ENCODE measurements around the gene ARL14EPL.
"Not testable (repeated sequence)": the region's sequence is repeated elsewhere in the genome, so short reads cannot be mapped to it uniquely, and the experiment has no call there.

The ARL14EPL gene

DNA sequence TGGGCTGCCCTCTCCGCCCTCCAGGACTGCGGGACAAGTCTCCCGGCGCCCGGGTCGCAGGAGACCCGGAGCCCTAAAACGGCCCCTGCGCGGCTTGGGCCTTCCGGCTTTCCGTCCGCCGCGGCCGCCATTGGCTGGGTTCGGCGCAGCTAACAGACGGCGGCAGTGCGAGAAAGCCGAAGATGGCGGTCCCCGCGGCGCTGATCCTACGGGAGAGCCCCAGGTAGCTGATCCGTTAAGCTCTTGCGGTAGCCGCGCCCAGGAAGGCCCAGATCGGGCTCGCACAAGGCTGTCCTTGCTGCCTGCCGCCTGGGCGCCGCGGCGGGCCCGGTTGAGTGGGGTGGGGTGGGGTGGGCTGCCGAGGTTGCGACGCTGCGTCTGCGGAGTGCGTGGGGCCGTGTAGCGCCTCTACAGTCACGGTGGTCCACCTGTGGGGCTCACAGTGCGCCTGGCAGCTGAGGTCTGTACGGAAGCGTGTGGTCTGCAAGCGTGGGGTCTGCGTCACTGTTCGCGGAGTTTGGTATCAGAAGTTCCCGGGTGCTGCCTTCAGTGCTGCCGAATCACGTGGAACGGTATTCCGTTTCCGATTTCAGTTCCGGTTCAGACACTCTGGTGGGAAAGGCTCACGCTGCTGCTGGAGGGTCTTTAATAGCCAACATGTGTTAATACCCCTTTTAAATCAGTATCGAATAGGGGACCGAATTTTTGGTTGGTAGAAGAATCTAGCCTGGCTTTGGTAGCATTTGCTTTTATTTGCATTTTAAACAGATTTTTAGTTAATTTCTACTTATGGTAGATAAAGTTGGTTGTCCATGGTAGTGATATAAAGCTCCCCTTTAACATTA lies 52.8 kb downstream of the ARL14EPL start, which contains the start of gene COMMD10:
Gene COMMD10 (plus strand): TSS at position 155 of the 845 bp plus-strand sequence.
- no peaks in the 10 kb centered on the region for H3K4me1 ChIP-seq (ENCODE audit: control insufficient read depth, insufficient read depth, low read length, poor library complexity, severe bottlenecking)
- H3K36me3 ChIP-seq (ENCODE audit: control insufficient read depth, insufficient read depth, low read length), result peaks cover 6% of the 10 kb centered on the region
- H3K9me3 ChIP-seq (ENCODE audit: control insufficient read depth, low read length), result no peaks in the 10 kb centered on the region
- H3K27ac ChIP-seq (ENCODE audit: low read depth, low read length, severe bottlenecking), result peak within 1 kb of the TSS; percentile 74
- peak within 1 kb of the TSS; percentile 59 for H3K4me3 ChIP-seq (ENCODE audit: extremely low read depth, insufficient read depth, low read length, poor library complexity, severe bottlenecking)
- 0% methylated on average over 49 of the region's 65 CpGs for WGBS, 2 experiments (ENCODE audit: insufficient coverage in 2 of 2)

DNA sequence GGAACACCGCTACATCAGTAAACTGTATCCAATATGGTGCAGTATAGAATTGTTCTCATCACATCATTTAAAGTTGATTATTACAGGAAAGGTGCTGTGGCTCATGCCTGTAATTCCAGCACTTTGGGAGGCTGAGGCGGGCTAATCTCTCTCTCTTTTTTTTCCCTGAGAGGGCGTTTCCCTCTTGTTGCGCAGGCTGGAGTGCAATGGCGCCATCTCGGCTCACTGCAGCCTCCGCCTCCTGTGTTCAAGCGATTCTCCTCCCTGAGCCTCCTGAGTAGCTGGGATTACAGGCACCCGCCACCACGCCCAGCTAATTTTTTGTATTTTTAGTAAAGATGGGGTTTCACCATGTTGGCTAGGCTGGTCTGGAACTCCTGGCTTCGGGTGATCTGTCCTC lies 54.0 kb downstream of the ARL14EPL start:
- H3K4me3 ChIP-seq (ENCODE audit: extremely low read depth, insufficient read depth, low read length, poor library complexity, severe bottlenecking); H3K9me3 ChIP-seq (ENCODE audit: control insufficient read depth, low read length); H3K27ac ChIP-seq (ENCODE audit: low read depth, low read length, severe bottlenecking); H3K36me3 ChIP-seq (ENCODE audit: control insufficient read depth, insufficient read depth, low read length); H3K4me1 ChIP-seq (ENCODE audit: control insufficient read depth, insufficient read depth, low read length, poor library complexity, severe bottlenecking): not testable (repeated sequence)
- WGBS, 2 experiments (ENCODE audit: insufficient coverage in 2 of 2), result 98 to 100% methylated on average over 2 to 8 of the region's 11 CpGs

DNA sequence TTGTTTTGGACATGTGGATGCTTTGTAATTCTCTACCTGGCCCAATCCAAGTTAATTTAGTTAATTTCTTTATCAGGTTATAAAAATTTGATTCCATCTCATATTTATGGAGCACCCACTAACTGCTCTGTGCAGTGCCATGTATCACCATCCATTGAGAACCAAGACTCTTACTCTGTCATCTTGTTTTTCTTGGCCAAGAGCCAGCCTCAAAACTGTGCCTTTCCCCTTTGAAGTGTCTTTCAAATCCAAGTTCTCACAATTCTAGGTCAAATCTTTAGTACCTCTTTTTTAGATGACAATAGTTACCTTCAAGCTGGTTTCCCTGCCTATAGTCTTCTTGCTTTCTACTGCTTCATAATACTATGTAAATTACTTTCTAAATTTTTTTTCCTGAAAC lies 55.8 kb downstream of the ARL14EPL start:
- H3K36me3 ChIP-seq (ENCODE audit: control insufficient read depth, insufficient read depth, low read length), result peaks cover 14% of the 10 kb centered on the region
- H3K27ac ChIP-seq (ENCODE audit: low read depth, low read length, severe bottlenecking), result no peak overlapping the region
- no peak overlapping the region for H3K4me3 ChIP-seq (ENCODE audit: extremely low read depth, insufficient read depth, low read length, poor library complexity, severe bottlenecking)
- H3K9me3 ChIP-seq (ENCODE audit: control insufficient read depth, low read length), result no peaks in the 10 kb centered on the region
- H3K4me1 ChIP-seq (ENCODE audit: control insufficient read depth, insufficient read depth, low read length, poor library complexity, severe bottlenecking), result no peaks in the 10 kb centered on the region

DNA sequence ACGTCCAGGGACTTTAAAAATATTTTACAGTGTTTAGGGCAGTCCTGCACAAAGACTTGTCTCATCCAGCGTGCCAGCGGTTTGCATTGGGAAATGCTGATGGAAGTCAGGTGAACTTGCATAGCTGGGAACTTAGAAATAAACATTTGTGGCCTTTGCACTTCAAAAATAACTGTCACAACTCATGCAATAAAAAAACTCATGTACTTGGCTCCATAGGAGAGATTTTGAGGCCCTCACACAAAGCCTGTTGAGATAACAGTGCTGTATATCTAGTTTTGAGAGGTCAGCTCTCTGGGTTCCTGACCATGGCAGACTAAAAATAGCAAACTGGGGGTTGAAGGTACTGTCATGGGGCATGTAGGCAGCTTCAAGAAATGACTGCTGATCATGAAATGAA lies 58.0 kb downstream of the ARL14EPL start:
- H3K27ac ChIP-seq (ENCODE audit: low read depth, low read length, severe bottlenecking), result no peak overlapping the region
- no peak overlapping the region for H3K4me3 ChIP-seq (ENCODE audit: extremely low read depth, insufficient read depth, low read length, poor library complexity, severe bottlenecking)
- WGBS, 2 experiments (ENCODE audit: insufficient coverage in 2 of 2), result 89 to 100% methylated on average over 3 of the region's 3 CpGs
- H3K36me3 ChIP-seq (ENCODE audit: control insufficient read depth, insufficient read depth, low read length), result peaks cover 23% of the 10 kb centered on the region
- no peaks in the 10 kb centered on the region for H3K9me3 ChIP-seq (ENCODE audit: control insufficient read depth, low read length)
- no peaks in the 10 kb centered on the region for H3K4me1 ChIP-seq (ENCODE audit: control insufficient read depth, insufficient read depth, low read length, poor library complexity, severe bottlenecking)

DNA sequence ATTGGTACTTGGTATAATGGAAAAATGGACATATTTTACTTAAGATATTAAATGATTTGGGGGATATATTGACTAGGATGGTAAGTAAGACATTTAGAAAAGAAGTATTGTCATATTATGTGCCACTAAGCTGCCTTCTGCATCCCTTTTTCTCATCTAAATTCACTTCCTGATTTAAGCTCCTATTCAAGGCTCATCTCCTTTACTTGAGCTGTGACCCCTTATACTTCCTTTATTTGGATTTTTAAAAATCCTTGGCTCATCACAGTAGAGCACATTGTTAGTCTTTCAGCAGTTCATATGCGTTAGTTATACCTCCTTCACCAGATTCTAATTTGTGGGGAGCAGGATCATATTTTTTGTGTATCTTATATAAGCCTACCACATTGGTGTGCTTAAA lies 59.1 kb downstream of the ARL14EPL start:
- Histone ChIP-seq H3K4me3 (ENCODE audit: extremely low read depth, insufficient read depth, low read length, poor library complexity, severe bottlenecking) (no peak overlapping the region), H3K36me3 (ENCODE audit: control insufficient read depth, insufficient read depth, low read length) (peaks cover 23% of the 10 kb centered on the region), H3K4me1 (ENCODE audit: control insufficient read depth, insufficient read depth, low read length, poor library complexity, severe bottlenecking) (no peaks in the 10 kb centered on the region), H3K27ac (ENCODE audit: low read depth, low read length, severe bottlenecking) (no peak overlapping the region), H3K9me3 (ENCODE audit: control insufficient read depth, low read length) (no peaks in the 10 kb centered on the region)
- WGBS, 2 experiments (ENCODE audit: insufficient coverage in 2 of 2), result no CpG with 5 or more reads among the region's 1 CpG

DNA sequence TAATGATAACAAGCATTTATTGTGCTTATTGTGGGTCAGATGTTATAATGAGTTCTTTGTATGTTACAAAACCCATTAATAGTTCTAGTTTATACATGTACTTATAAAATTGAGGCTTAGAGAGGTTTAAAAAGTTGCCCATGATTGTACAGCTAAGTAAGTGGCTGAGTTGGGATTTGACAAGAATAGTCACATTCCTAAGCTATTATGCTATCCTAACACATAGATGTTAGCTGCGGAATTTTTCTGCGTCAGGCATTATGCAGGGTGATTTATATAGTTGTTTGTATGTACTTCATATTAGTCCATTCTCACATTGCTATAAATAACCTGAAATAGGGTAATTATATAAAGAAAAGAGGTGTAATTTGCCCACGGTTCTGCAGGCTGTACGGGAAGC lies 65.0 kb downstream of the ARL14EPL start:
- no peak overlapping the region for H3K27ac ChIP-seq (ENCODE audit: low read depth, low read length, severe bottlenecking)
- no peak overlapping the region for H3K4me3 ChIP-seq (ENCODE audit: extremely low read depth, insufficient read depth, low read length, poor library complexity, severe bottlenecking)
- WGBS, 2 experiments (ENCODE audit: insufficient coverage in 2 of 2), result 86 to 100% methylated on average over 2 of the region's 4 CpGs
- H3K9me3 ChIP-seq (ENCODE audit: control insufficient read depth, low read length), result no peaks in the 10 kb centered on the region
- H3K4me1 ChIP-seq (ENCODE audit: control insufficient read depth, insufficient read depth, low read length, poor library complexity, severe bottlenecking), result no peaks in the 10 kb centered on the region
- H3K36me3 ChIP-seq (ENCODE audit: control insufficient read depth, insufficient read depth, low read length), result peaks cover 34% of the 10 kb centered on the region

DNA sequence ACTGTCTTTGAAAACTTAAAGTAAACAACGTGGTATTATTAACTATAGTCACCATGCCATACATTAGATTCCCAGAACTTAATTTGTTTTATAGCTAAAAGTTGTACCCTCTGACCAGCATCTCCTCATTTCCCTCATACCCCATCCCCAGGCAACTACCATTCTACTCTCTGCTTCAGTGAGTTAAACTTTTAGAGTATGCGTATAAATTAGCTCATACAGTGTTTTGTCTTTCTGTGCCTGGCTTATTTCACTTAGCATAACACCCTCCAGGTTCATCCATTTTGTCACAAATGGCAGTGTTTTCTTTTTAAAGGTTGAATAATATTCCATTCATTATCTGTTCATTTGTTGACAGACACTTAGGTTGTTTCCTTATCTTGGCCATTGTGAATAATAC lies 66.7 kb downstream of the ARL14EPL start:
- no peak overlapping the region for H3K27ac ChIP-seq (ENCODE audit: low read depth, low read length, severe bottlenecking)
- 90% methylated on average over 2 of the region's 2 CpGs; no CpG with 5 or more reads in 1 of the 2 experiments for WGBS, 2 experiments (ENCODE audit: insufficient coverage in 2 of 2)

DNA sequence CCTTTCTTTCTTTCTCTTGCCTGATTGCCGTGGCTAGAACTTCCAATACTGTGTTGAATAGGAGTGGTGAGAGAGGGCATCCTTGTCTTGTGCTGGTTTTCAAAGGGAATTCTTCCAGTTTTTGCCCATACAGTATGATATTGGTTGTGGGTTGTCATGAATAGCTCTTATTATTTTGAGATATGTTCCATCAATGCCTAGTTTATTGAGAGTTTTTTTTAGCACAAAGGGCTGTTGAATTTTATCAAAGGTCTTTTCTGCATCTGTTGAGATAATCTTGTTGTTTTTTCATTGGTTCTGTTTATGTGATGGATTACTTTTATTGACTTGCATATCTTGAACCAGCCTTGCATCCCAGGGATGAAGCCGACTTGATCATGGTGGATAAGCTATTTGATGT lies 72.7 kb downstream of the ARL14EPL start:
- 60% methylated on average over 1 of the region's 2 CpGs; no CpG with 5 or more reads in 1 of the 2 experiments for WGBS, 2 experiments (ENCODE audit: insufficient coverage in 2 of 2)
- H3K27ac ChIP-seq (ENCODE audit: low read depth, low read length, severe bottlenecking); H3K9me3 ChIP-seq (ENCODE audit: control insufficient read depth, low read length); H3K4me1 ChIP-seq (ENCODE audit: control insufficient read depth, insufficient read depth, low read length, poor library complexity, severe bottlenecking); H3K4me3 ChIP-seq (ENCODE audit: extremely low read depth, insufficient read depth, low read length, poor library complexity, severe bottlenecking); H3K36me3 ChIP-seq (ENCODE audit: control insufficient read depth, insufficient read depth, low read length): not testable (repeated sequence)

More for the DNA sequence above, 66.7 kb downstream of the ARL14EPL start:
- Histone ChIP-seq H3K36me3 (ENCODE audit: control insufficient read depth, insufficient read depth, low read length) (peaks cover 17% of the 10 kb centered on the region), H3K9me3 (ENCODE audit: control insufficient read depth, low read length) (no peaks in the 10 kb centered on the region), H3K4me1 (ENCODE audit: control insufficient read depth, insufficient read depth, low read length, poor library complexity, severe bottlenecking) (no peaks in the 10 kb centered on the region), H3K4me3 (ENCODE audit: extremely low read depth, insufficient read depth, low read length, poor library complexity, severe bottlenecking) (no peak overlapping the region)
